CD14-positive monocyte (primary cell): ENCODE data around the gene ARV1. TPM values are rescaled to one million over a fixed set of nuclear protein-coding genes. Genes with fewer than 3 reads are reported as not detected.

Experiments
- DNase-seq, 3 donors: peaks; one replicate each; pipeline ENCODE4 v3.0.0-alpha.2; 2011 to 2022
- H2AFZ ChIP-seq: 2 replicates; pipeline ENCODE4 v1.6.0; 2012; ENCODE audit warnings: mild to moderate bottlenecking, low read depth, low read length, inconsistent platforms; ENCODE audit not compliant: insufficient read depth, poor library complexity, severe bottlenecking
- H3K27ac ChIP-seq, 2 donors: 1 replicate in 1 of 2; 2 replicates in 1 of 2; pipeline ENCODE4 v1.5.1; 2012 to 2013; ENCODE audit warnings: low read length in 2 of 2, control low read depth in 1 of 2, inconsistent platforms in 1 of 2, low read depth in 1 of 2, mild to moderate bottlenecking in 1 of 2
- H3K27me3 ChIP-seq, 2 donors: one replicate each; pipeline versions ENCODE4 v1.6.0 to v1.6.1; 2011 to 2013; ENCODE audit warnings: low read length in 2 of 2; ENCODE audit not compliant: control insufficient read depth in 2 of 2, insufficient read depth in 2 of 2
- H3K36me3 ChIP-seq, 2 donors: replicated peaks in 1 of 2; 1 replicate in 1 of 2; 2 replicates in 1 of 2; pipeline versions ENCODE4 v1.5.1 to v1.6.1; 2012 to 2013; ENCODE audit warnings: low read length in 2 of 2, control low read depth in 1 of 2, inconsistent platforms in 1 of 2, mild to moderate bottlenecking in 1 of 2; ENCODE audit not compliant: insufficient read depth in 2 of 2, control insufficient read depth in 1 of 2
- H3K4me1 ChIP-seq, 2 donors: 1 replicate in 1 of 2; 2 replicates in 1 of 2; pipeline versions ENCODE4 v1.5.1 to v1.6.1; 2012 to 2013; ENCODE audit warnings: low read length in 2 of 2, control low read depth in 1 of 2, inconsistent platforms in 1 of 2, mild to moderate bottlenecking in 1 of 2, moderate library complexity in 1 of 2; ENCODE audit not compliant: insufficient read depth in 2 of 2, control insufficient read depth in 1 of 2
- H3K4me2 ChIP-seq: replicated peaks from 2 replicates; pipeline ENCODE3; 2012; ENCODE audit warnings: low read length, moderate library complexity, mild to moderate bottlenecking; ENCODE audit not compliant: poor library complexity, severe bottlenecking; ENCODE audit errors: extremely low read depth
- H3K4me3 ChIP-seq, 3 experiments: fragments of 200-600 bp in 1 of 3; sonication (generic) in 1 of 3; replicated peaks in 1 of 3; 1 replicate in 2 of 3; 2 replicates in 1 of 3; pipeline ENCODE4 v1.5.1; 2011 to 2013; ENCODE audit warnings: low read length in 3 of 3, mild to moderate bottlenecking in 3 of 3, control low read depth in 2 of 3, low read depth in 2 of 3, inconsistent platforms in 1 of 3, moderate library complexity in 1 of 3
- H3K79me2 ChIP-seq: 2 replicates; pipeline ENCODE4 v1.6.0; 2012; ENCODE audit warnings: mild to moderate bottlenecking, control low read depth, inconsistent platforms, low read length, moderate library complexity; ENCODE audit not compliant: insufficient read depth
- H3K9ac ChIP-seq: 2 replicates; pipeline ENCODE4 v1.6.0; 2017; ENCODE audit warnings: low read length, mild to moderate bottlenecking; ENCODE audit not compliant: insufficient read depth, poor library complexity, severe bottlenecking
- H3K9me3 ChIP-seq, 2 donors: replicated peaks in 1 of 2; 1 replicate in 1 of 2; 2 replicates in 1 of 2; pipeline versions ENCODE4 v1.5.1 to v1.6.1; 2012 to 2013; ENCODE audit warnings: low read length in 2 of 2, control low read depth in 1 of 2; ENCODE audit not compliant: control insufficient read depth in 1 of 2, insufficient read depth in 1 of 2
- H4K20me1 ChIP-seq: 2 replicates; pipeline ENCODE4 v1.6.0; 2012; ENCODE audit warnings: mild to moderate bottlenecking, low read length, control low read depth, moderate library complexity; ENCODE audit not compliant: insufficient read depth
- H3K27ac Mint-ChIP-seq, 7 donors: one replicate each; pipeline ENCODE4 v1.8.0; 2020; ENCODE audit warnings: mild to moderate bottlenecking in 7 of 7, mixed read lengths in 7 of 7, moderate library complexity in 6 of 7, inconsistent platforms in 2 of 7
- H3K27me3 Mint-ChIP-seq, 3 donors: one replicate each; pipeline ENCODE4 v1.8.0; 2021 to 2022; ENCODE audit warnings: low read depth in 3 of 3, mild to moderate bottlenecking in 3 of 3, mixed read lengths in 3 of 3, moderate library complexity in 3 of 3, inconsistent platforms in 1 of 3
- H3K36me3 Mint-ChIP-seq, 2 donors: one replicate each; pipeline ENCODE4 v1.8.0; 2020; ENCODE audit warnings: mixed read lengths in 2 of 2, inconsistent platforms in 1 of 2, mild to moderate bottlenecking in 1 of 2
- H3K4me1 Mint-ChIP-seq: one replicate; pipeline ENCODE4 v1.8.0; 2020; ENCODE audit warnings: mild to moderate bottlenecking, mixed read lengths
- H3K4me3 Mint-ChIP-seq, 2 donors: one replicate each; pipeline ENCODE4 v1.8.0; 2020; ENCODE audit warnings: mild to moderate bottlenecking in 2 of 2, mixed read lengths in 2 of 2, moderate library complexity in 1 of 2
- H3K9me3 Mint-ChIP-seq, 7 donors: one replicate each; pipeline ENCODE4 v1.8.0; 2020 to 2022; ENCODE audit warnings: mixed read lengths in 7 of 7, mild to moderate bottlenecking in 6 of 7, moderate library complexity in 6 of 7, inconsistent platforms in 2 of 7
- CTCF ChIP-seq: fragments of 200-600 bp; IDR thresholded peaks from one replicate; pipeline ENCODE4 v1.8.0; 2022; ENCODE audit warnings: antibody characterized with exemption, mild to moderate bottlenecking
- WGBS: methylation state at CpG from one replicate; pipeline ENCODE4 v1.1.5; 2013; ENCODE audit warnings: missing lambda C conversion rate; ENCODE audit not compliant: insufficient coverage; 5-methylcytosine and 5-hydroxymethylcytosine counted together
- intact Hi-C, 2 donors: fragments of 100-400 bp; cut with micrococcal nuclease; formaldehyde crosslinking; loops; one replicate each; pipeline versions ENCODE4 v1.15.0 to v1.15.1; 2023
- polyA plus RNA-seq, 3 donors: library from polyadenylated mRNA; depleted of rRNA in 1 of 3; unstranded in 2 of 3; stranded (reverse) in 1 of 3; fragments of 300-500 nt in 2 of 3; fragments of >200 nt in 1 of 3; fragmentation: Illumina TruSeq in 2 of 3; gene quantifications; 1 replicate in 2 of 3; 2 replicates in 1 of 3; pipeline ENCODE4 v1.2.3, GENCODE V29; 2012 to 2021

ARV1 gene
- polyA plus RNA-seq, 3 donors, result 7.7 to 19.2 (median 15.0) TPM

DNA sequence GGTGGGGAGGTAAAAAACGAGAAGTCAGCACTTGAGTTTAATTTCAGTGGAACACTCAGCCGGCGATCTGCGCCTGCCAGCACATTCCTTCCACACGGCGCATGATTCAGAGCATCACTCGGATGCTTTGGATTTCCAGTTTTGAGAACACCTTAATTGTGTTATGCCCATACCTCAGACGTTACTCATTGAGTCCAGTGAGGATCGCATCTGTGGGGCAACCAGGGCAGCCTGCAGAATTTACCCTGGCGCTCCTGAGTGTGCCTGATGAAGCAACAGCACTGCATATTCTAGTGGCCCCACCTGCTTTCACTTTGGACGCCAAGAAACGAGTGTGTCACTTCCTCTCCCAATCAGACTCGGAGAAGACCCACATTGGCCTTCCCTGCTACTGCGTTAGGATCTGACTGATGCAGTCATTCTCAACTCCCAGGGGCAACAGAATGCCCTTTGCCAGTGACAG is 41.3 kb downstream of the ARV1 start:
- peaks cover 25 to 27% of the 10 kb centered on the region in 2 donors for H3K4me1 ChIP-seq
- H4K20me1 ChIP-seq, result no peaks in the 10 kb centered on the region
- peak overlapping the region; percentile 68 for H3K4me2 ChIP-seq
- H2AFZ ChIP-seq, result peak overlapping the region; percentile 44
- H3K9me3 Mint-ChIP-seq, result peaks cover 0 to 2% (median 0%) of the 10 kb centered on the region in 7 donors
- H3K27ac Mint-ChIP-seq, result peak overlapping the region in 6 of 7 donors; percentile 27 to 85 (median 67)
- peaks cover 0 to 3% (median 0%) of the 10 kb centered on the region in 3 donors for H3K27me3 Mint-ChIP-seq
- H3K4me3 Mint-ChIP-seq, result peak overlapping the region; percentile 79 to 88
- H3K36me3 ChIP-seq, result no peaks in the 10 kb centered on the region
- intact Hi-C loops, result no loop called here
- no peak overlapping the region for H3K9ac ChIP-seq
- peaks cover 28% of the 10 kb centered on the region for H3K4me1 Mint-ChIP-seq
- no peaks in the 10 kb centered on the region for H3K9me3 ChIP-seq
- WGBS, result 42% methylated on average over 14 of the region's 14 CpGs
- TF ChIP-seq CTCF, result no peak
- H3K27me3 ChIP-seq, result no peaks in the 10 kb centered on the region
- peak overlapping the region in 1 of 3 experiments; percentile 63 for H3K4me3 ChIP-seq
- H3K27ac ChIP-seq, result peak overlapping the region in 1 of 2 donors; percentile 52
- peaks cover 4 to 8% of the 10 kb centered on the region in 2 donors for H3K36me3 Mint-ChIP-seq
- DNase-seq, result peak; percentile 35 to 54 (median 48)
- no peaks in the 10 kb centered on the region for H3K79me2 ChIP-seq

- H3K4me1 ChIP-seq, result peaks cover 25 to 27% of the 10 kb centered on the region in 2 donors
- Mint-ChIP-seq H3K27me3 (peaks cover 0 to 3% (median 0%) of the 10 kb centered on the region in 3 donors), H3K4me3 (peak overlapping the region; percentile 79 to 88), H3K27ac (peak overlapping the region in 6 of 7 donors; percentile 2 to 85 (median 66)), H3K4me1 (peaks cover 28% of the 10 kb centered on the region), H3K36me3 (peaks cover 6 to 8% of the 10 kb centered on the region in 2 donors), H3K9me3 (peaks cover 0 to 2% (median 0%) of the 10 kb centered on the region in 7 donors)
- peak overlapping the region in 1 of 3 experiments; percentile 63 for H3K4me3 ChIP-seq
- no peaks in the 10 kb centered on the region for H3K27me3 ChIP-seq
- TF ChIP-seq CTCF, result no peak
- no peaks in the 10 kb centered on the region for H3K79me2 ChIP-seq
- H3K4me2 ChIP-seq, result peak overlapping the region; percentile 68
- H3K9ac ChIP-seq, result no peak overlapping the region
- peak overlapping the region; percentile 44 for H2AFZ ChIP-seq
- intact Hi-C loops, result no loop called here
- H3K36me3 ChIP-seq, result no peaks in the 10 kb centered on the region
- no peak for DNase-seq
- H3K9me3 ChIP-seq, result no peaks in the 10 kb centered on the region
- H4K20me1 ChIP-seq, result no peaks in the 10 kb centered on the region
- WGBS, result 47% methylated on average over 5 of the region's 7 CpGs
- H3K27ac ChIP-seq, result peak overlapping the region in 1 of 2 donors; percentile 52
These were observed 41.9 kb downstream of the ARV1 start for GRCh38 chr1:231020816-231021215.
